K562 (cell line): ENCODE results near the gene BRF1. TPM values are rescaled to one million over a fixed set of nuclear protein-coding genes. Genes with fewer than 3 reads are reported as not detected.

ENCODE experiments used
- BHLHE40 ChIP-seq: IDR thresholded peaks from 2 replicates; pipeline ENCODE4 v1.6.1; 2011; ENCODE audit warnings: low read length, improper control_type of control experiment
- CTCFL ChIP-seq: IDR thresholded peaks from 2 replicates; pipeline ENCODE4 v1.6.1; 2011; ENCODE audit warnings: borderline replicate concordance, low read depth, mild to moderate bottlenecking, moderate library complexity, low read length; ENCODE audit not compliant: insufficient read depth, poor library complexity, severe bottlenecking
- E2F6 ChIP-seq, 2 experiments: IDR thresholded peaks; 2 replicates each; pipeline ENCODE4 v1.6.1; 2011; ENCODE audit warnings: borderline replicate concordance in 1 of 2, control low read depth in 1 of 2, low read depth in 1 of 2, low read length in 1 of 2, mild to moderate bottlenecking in 1 of 2, mixed read lengths in 1 of 2, moderate library complexity in 1 of 2; ENCODE audit not compliant: insufficient read depth in 1 of 2, insufficient read length in 1 of 2, poor library complexity in 1 of 2, severe bottlenecking in 1 of 2; ENCODE audit errors: extremely low read depth in 1 of 2
- E4F1 ChIP-seq: fragments of 250-450 bp; sonication (Bioruptor Pico); IDR thresholded peaks from 2 replicates; pipeline ENCODE4 v1.5.0; 2021; ENCODE audit warnings: mild to moderate bottlenecking, borderline replicate concordance
- FIP1L1 ChIP-seq: fragments of 200-400 bp; formaldehyde crosslinking; IDR thresholded peaks from 2 replicates; pipeline ENCODE4 v1.6.1; 2018; ENCODE audit warnings: mild to moderate bottlenecking, low read depth, low read length; ENCODE audit not compliant: poor library complexity, severe bottlenecking
- GATAD2B ChIP-seq: fragments of 450-650 bp; IDR thresholded peaks from 2 replicates; pipeline ENCODE4 v1.6.1; 2017; ENCODE audit warnings: mild to moderate bottlenecking, borderline replicate concordance
- HDAC1 ChIP-seq, 2 experiments: fragments of 450-650 bp; IDR thresholded peaks; 2 replicates each; pipeline ENCODE4 v1.6.1; 2016 to 2017; ENCODE audit warnings: inconsistent platforms in 1 of 2, mild to moderate bottlenecking in 1 of 2, moderate library complexity in 1 of 2
- HDAC6 ChIP-seq: IDR thresholded peaks from 2 replicates; pipeline ENCODE4 v1.6.1; 2012; ENCODE audit warnings: low read depth, mild to moderate bottlenecking, control low read depth, inconsistent platforms, low read length, moderate library complexity
- MAFF ChIP-seq: IDR thresholded peaks from 2 replicates; pipeline ENCODE4 v1.6.1; 2012; ENCODE audit warnings: low read length, improper control_type of control experiment
- NCOR1 ChIP-seq: fragments of 450-650 bp; IDR thresholded peaks from 2 replicates; pipeline ENCODE4 v1.6.1; 2016; ENCODE audit warnings: mild to moderate bottlenecking, moderate library complexity
- NELFE ChIP-seq: IDR thresholded peaks from 2 replicates; pipeline ENCODE4 v1.6.1; 2011; ENCODE audit warnings: mild to moderate bottlenecking; ENCODE audit not compliant: insufficient read depth, insufficient read length
- PHF20 ChIP-seq: fragments of 450-650 bp; IDR thresholded peaks from 2 replicates; pipeline ENCODE4 v1.6.1; 2018; ENCODE audit not compliant: partially characterized antibody
- PTRF ChIP-seq: fragments of 450-650 bp; IDR thresholded peaks from 2 replicates; pipeline ENCODE4 v1.6.1; 2016; ENCODE audit warnings: mild to moderate bottlenecking, missing genetic modification characterization, missing compliant biosample characterization
- RBBP5 ChIP-seq: fragments of 200-600 bp; sonication (generic); IDR thresholded peaks from 2 replicates; pipeline ENCODE4 v1.6.1; 2012; ENCODE audit warnings: borderline replicate concordance, mild to moderate bottlenecking, low read length, control low read depth, inconsistent platforms; ENCODE audit not compliant: insufficient read depth, poor library complexity, severe bottlenecking
- SRSF9 ChIP-seq: fragments of 200-400 bp; formaldehyde crosslinking; IDR thresholded peaks from 2 replicates; pipeline ENCODE4 v1.6.1; 2017; ENCODE audit warnings: low read depth, low read length, borderline replicate concordance
- ZFX ChIP-seq: sonication (generic); formaldehyde crosslinking; IDR thresholded peaks from 2 replicates; pipeline ENCODE4 v1.8.0; 2022; ENCODE audit warnings: mild to moderate bottlenecking, missing genetic modification reagents, moderate library complexity
- ZNF224 ChIP-seq: sonication (generic); formaldehyde crosslinking; IDR thresholded peaks from 2 replicates; pipeline ENCODE4 v1.8.0; 2022; ENCODE audit warnings: mild to moderate bottlenecking, missing genetic modification reagents
- ZNF511 ChIP-seq: sonication (generic); formaldehyde crosslinking; IDR thresholded peaks from 2 replicates; pipeline ENCODE4 v1.8.0; 2022; ENCODE audit warnings: mild to moderate bottlenecking, missing genetic modification reagents
- ZNF551 ChIP-seq: fragments of 250-450 bp; sonication (Bioruptor Pico); IDR thresholded peaks from 2 replicates; pipeline ENCODE4 v1.5.0; 2021; ENCODE audit warnings: mild to moderate bottlenecking, moderate library complexity
- polyA plus RNA-seq, 8 experiments: library from polyadenylated mRNA; depleted of rRNA in 4 of 8; stranded (reverse) in 5 of 8; unstranded in 3 of 8; fragments of >200 nt; fragmentation: Nextera tagmentation in 2 of 8; fragmentation: Illumina TruSeq in 1 of 8; extraction: Ambion mirVana in 2 of 8; extraction: Trizol in 1 of 8; gene quantifications; 2 replicates each; pipeline versions ENCODE4 v1.2.1 to v1.2.3, GENCODE V29; 2011 to 2014; ENCODE audit warnings: inconsistent platforms in 1 of 8, missing spikeins in 1 of 8
- total RNA-seq, 7 experiments: library from RNA; depleted of rRNA in 6 of 7; stranded (reverse); fragments of >200 nt in 6 of 7; fragmentation: Illumina TruSeq in 2 of 7; extraction: Trizol in 2 of 7; gene quantifications; 2 replicates each; pipeline versions ENCODE4 v1.2.1 to v1.2.3, GENCODE V29; 2011 to 2021; ENCODE audit warnings: low replicate concordance in 1 of 7
- TF ChIP-seq, protein P1 (sequence below): fragments of 200-800 bp; sonication (Bioruptor generic); IDR thresholded peaks from 2 replicates; pipeline ENCODE4 v1.6.1; 2017; ENCODE audit warnings: missing genetic modification characterization, missing compliant biosample characterization

BRF1 gene
- total and polyA plus RNA-seq, 9 of the 15 experiments (the other 6 are each of a cell fraction or from before 2014, with no cell fraction given): 0.14 to 24.6 (median 8.2) TPM

GRCh38 chr14:105168979-105169507, 131.8 kb downstream of the BRF1 start (continued):
- peak; percentile 58 for TF ChIP-seq CTCFL
- peak; percentile 24 for TF ChIP-seq RBBP5
- TF ChIP-seq ZNF511 (CRISPR knock-in tag): 0 out of 2 replicates have a peak, but pooled peaks have one; percentile 60
- no peak for TF ChIP-seq ZNF551
- no peak for TF ChIP-seq PTRF (tag)
- TF ChIP-seq SRSF9: no peak
- TF ChIP-seq, protein P1, sequence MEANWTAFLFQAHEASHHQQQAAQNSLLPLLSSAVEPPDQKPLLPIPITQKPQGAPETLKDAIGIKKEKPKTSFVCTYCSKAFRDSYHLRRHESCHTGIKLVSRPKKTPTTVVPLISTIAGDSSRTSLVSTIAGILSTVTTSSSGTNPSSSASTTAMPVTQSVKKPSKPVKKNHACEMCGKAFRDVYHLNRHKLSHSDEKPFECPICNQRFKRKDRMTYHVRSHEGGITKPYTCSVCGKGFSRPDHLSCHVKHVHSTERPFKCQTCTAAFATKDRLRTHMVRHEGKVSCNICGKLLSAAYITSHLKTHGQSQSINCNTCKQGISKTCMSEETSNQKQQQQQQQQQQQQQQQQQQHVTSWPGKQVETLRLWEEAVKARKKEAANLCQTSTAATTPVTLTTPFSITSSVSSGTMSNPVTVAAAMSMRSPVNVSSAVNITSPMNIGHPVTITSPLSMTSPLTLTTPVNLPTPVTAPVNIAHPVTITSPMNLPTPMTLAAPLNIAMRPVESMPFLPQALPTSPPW (CRISPR knock-in tag): peak; percentile 67
- TF ChIP-seq ZNF224: no peak
- TF ChIP-seq NELFE: no peak
- TF ChIP-seq HDAC1 (IDR thresholded peaks at IDR 0.05): peak in 1 of 2 experiments; percentile 43; a peak in 1 of 4 replicates
- peak; percentile 17 for TF ChIP-seq PHF20
- peak; percentile 38; the same call in 1 of the 2 replicates for TF ChIP-seq ZFX (CRISPR knock-in tag)
- TF ChIP-seq GATAD2B: 0 out of 2 replicates have a peak, but pooled peaks have one; percentile 16
- no peak for TF ChIP-seq NCOR1
- peak in 1 of 2 experiments; percentile 75 for TF ChIP-seq E2F6 (IDR thresholded peaks at IDR 0.05; ENCODE audit: borderline replicate concordance in 1 of 2, extremely low read depth in 1 of 2, insufficient read depth in 1 of 2, insufficient read length in 1 of 2, low read depth in 1 of 2, low read length in 1 of 2, poor library complexity in 1 of 2, severe bottlenecking in 1 of 2)
- TF ChIP-seq MAFF: no peak
- TF ChIP-seq BHLHE40: peak; percentile 18; the same call in 1 of the 2 replicates
- TF ChIP-seq FIP1L1: peak; percentile 30
- TF ChIP-seq E4F1 (CRISPR knock-in tag): no peak
- no peak for TF ChIP-seq HDAC6
